HepG2 (cell line): ENCODE results near the gene ADAMTS17. TPM values are rescaled to one million over a fixed set of nuclear protein-coding genes. Genes with fewer than 3 reads are reported as not detected.

Experiments
- GMEB2 ChIP-seq: IDR thresholded peaks from 2 replicates; pipeline ENCODE4 v1.6.1; 2016; ENCODE audit warnings: missing biosample characterization, missing genetic modification reagents, low read depth
- HMGXB4 ChIP-seq, 2 experiments: sonication (generic) in 1 of 2; formaldehyde crosslinking in 1 of 2; IDR thresholded peaks; 2 replicates each; pipeline versions ENCODE4 v1.4.0 to v1.6.1; 2018 to 2020; ENCODE audit warnings: missing genetic modification reagents in 2 of 2, borderline replicate concordance in 1 of 2, low read depth in 1 of 2, mild to moderate bottlenecking in 1 of 2, missing biosample characterization in 1 of 2
- NFYC ChIP-seq: IDR thresholded peaks from 2 replicates; pipeline ENCODE4 v1.6.1; 2016; ENCODE audit warnings: missing genetic modification reagents, missing compliant biosample characterization
- PLRG1 ChIP-seq: fragments of 450-650 bp; conservative IDR thresholded peaks from 2 replicates; pipeline ENCODE4 v1.6.1; 2016
- RBAK ChIP-seq: sonication (generic); formaldehyde crosslinking; IDR thresholded peaks from 2 replicates; pipeline ENCODE4 v1.5.1; 2020; ENCODE audit warnings: mild to moderate bottlenecking, missing genetic modification reagents
- RNF219 ChIP-seq: sonication (generic); formaldehyde crosslinking; IDR thresholded peaks from 2 replicates; pipeline ENCODE4 v1.5.0; 2020; ENCODE audit warnings: mild to moderate bottlenecking, missing genetic modification reagents
- ZNF18 ChIP-seq: sonication (generic); formaldehyde crosslinking; IDR thresholded peaks from 2 replicates; pipeline ENCODE4 v1.8.0; 2022; ENCODE audit warnings: mild to moderate bottlenecking, missing genetic modification reagents; ENCODE audit not compliant: insufficient replicate concordance
- ZNF235 ChIP-seq: sonication (generic); formaldehyde crosslinking; IDR thresholded peaks from 2 replicates; pipeline ENCODE4 v1.8.1; 2023; ENCODE audit warnings: mild to moderate bottlenecking, missing genetic modification reagents, borderline replicate concordance
- ZNF674 ChIP-seq: sonication (generic); formaldehyde crosslinking; IDR thresholded peaks from 2 replicates; pipeline ENCODE4 v1.5.0; 2020; ENCODE audit warnings: low read depth, mild to moderate bottlenecking, missing genetic modification reagents
- ZNF740 ChIP-seq: sonication (generic); formaldehyde crosslinking; IDR thresholded peaks from 2 replicates; pipeline ENCODE4 v1.4.0; 2020; ENCODE audit warnings: missing genetic modification reagents
- polyA plus RNA-seq, 8 experiments: library from polyadenylated mRNA; depleted of rRNA in 3 of 8; stranded (reverse) in 7 of 8; unstranded in 1 of 8; fragments of >200 nt; fragmentation: Illumina TruSeq in 4 of 8; extraction: Trizol in 4 of 8; gene quantifications; 2 replicates each; pipeline versions ENCODE4 v1.2.1 to v1.2.3, GENCODE V29; 2011 to 2016; ENCODE audit warnings: low read depth in 4 of 8, missing spikeins in 1 of 8, mixed read lengths in 1 of 8; ENCODE audit not compliant: insufficient read depth in 1 of 8
- total RNA-seq, 5 experiments: library from RNA; depleted of rRNA; stranded (reverse); fragments of >200 nt; fragmentation: Illumina TruSeq; extraction: Trizol; gene quantifications; 2 replicates each; pipeline ENCODE4 v1.2.3, GENCODE V29; 2016; ENCODE audit warnings: low read depth in 1 of 5

The ADAMTS17 gene
- total and polyA plus RNA-seq, 2 of the 13 experiments (the other 11 are each of a cell fraction or from before 2014, with no cell fraction given), result 0.02 to 0.04 TPM

- TF ChIP-seq ZNF18 (CRISPR knock-in tag) (no peak), ZNF674 (CRISPR knock-in tag) (no peak), NFYC (CRISPR knock-in tag) (no peak), RBAK (CRISPR knock-in tag) (no peak), ZNF235 (no peak), PLRG1 (no peak), ZNF740 (CRISPR knock-in tag) (no peak), RNF219 (CRISPR knock-in tag) (no peak), GMEB2 (CRISPR knock-in tag) (no peak), HMGXB4 (CRISPR knock-in tag; IDR thresholded peaks at IDR 0.05; ENCODE audit: borderline replicate concordance in 1 of 2, low read depth in 1 of 2) (no peak)
- TF ChIP-seq, all 625 proteins: peak for 0
Measured at GRCh38 chr15:100340721-100341238, 995 bp downstream of the ADAMTS17 start (continued).
